Measurements from ENCODE around the gene GNG8.

The GNG8 gene

DNA sequence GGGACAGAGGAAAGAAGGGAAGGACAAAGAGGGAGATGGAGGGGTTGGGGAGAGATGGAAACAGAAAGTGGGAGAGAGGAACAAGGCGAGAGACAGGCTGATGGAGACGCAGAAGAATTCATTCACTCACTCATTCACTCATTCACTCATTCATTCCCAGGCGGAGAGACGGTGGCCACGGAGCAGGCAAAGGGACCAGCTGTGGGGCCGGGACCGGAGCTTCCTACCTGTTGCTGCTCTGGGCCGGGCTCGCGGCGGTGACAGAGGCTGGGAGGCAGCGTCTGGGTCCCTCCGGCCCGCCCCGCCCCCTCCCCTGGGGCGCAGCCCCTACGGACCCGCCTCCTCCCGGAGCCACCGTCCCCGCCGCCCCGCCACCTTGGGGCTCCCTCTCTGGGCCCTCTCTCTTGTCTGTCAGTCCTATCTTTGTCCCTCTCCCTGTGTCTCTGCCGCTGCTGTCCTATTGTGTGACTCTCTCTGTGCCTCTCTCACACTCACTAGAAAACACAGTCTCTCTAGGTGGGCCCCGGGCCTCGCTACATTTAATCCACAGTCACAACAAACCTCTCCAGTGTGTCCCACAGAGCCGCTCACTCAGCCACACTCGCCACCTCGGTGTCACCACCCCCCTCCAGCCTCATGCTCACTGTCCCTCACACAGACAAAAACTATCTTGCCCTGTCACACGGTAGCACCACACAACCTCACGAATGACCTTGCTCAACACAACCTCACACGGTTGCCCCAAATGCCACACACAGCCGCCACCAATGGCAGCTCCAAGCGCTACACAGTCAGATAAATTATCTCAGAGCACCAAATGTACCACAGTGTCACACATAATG, at the start of gene GNG8:
TSS of gene GNG8 (minus strand) at position 283 of the 842 bp plus-strand sequence. CDS start 1,520 bp downstream, outside the sequence.
- DNase-seq (ENCODE audit: low spot score) = no peak

DNA sequence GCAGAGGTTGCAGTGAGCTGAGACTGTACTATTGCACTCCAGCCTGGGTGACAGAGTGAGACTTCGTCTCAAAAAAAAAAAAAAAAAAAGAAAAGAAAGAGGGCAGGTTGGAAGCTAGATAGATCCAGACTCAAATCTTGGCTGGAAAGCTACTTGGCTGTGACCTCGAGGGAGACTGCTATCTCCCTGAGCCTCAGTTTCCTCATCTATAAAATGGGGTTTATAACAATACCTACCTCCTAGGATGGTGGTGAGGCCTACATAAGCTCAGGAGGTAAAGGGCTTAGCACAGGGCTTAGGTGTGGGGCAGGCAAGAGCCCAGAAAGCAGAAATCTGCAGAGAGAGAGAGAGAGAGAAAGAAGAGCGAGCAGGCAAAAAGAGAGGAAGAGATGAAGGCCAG, 49.2 kb upstream of the GNG8 start:
- DNase-seq (ENCODE audit: low spot score) = no peak

DNA sequence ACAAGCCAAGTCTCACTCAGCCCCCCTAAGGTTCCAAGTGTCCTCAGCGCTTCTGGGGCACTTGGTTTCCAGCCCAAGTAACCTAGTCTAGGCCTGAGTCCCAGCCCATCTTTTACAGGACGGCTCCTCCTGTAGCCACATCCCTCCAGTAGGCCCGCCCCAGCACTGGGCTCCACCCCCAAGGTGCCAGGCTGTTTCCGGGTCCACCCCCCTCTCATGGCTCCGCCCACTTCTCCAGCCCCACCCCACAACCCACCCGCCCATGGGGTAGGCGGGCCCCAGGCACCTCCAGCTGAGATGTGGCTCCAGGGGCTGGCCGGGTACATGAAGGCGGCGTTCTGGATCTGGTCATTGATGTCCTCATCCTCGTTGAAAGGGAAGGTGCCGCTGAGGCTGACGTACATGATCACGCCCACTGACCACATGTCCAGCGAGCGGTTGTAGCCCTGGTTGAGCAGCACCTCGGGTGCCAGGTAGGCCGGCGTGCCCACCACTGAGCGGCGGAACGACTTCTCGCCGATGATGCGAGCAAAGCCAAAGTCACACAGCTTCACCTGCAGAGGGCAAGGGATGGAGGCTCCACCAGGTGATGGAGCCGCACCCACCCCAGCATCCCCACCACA, 42.2 kb upstream of the GNG8 start:
- peak; percentile 51 for DNase-seq (ENCODE audit: low spot score)

DNA sequence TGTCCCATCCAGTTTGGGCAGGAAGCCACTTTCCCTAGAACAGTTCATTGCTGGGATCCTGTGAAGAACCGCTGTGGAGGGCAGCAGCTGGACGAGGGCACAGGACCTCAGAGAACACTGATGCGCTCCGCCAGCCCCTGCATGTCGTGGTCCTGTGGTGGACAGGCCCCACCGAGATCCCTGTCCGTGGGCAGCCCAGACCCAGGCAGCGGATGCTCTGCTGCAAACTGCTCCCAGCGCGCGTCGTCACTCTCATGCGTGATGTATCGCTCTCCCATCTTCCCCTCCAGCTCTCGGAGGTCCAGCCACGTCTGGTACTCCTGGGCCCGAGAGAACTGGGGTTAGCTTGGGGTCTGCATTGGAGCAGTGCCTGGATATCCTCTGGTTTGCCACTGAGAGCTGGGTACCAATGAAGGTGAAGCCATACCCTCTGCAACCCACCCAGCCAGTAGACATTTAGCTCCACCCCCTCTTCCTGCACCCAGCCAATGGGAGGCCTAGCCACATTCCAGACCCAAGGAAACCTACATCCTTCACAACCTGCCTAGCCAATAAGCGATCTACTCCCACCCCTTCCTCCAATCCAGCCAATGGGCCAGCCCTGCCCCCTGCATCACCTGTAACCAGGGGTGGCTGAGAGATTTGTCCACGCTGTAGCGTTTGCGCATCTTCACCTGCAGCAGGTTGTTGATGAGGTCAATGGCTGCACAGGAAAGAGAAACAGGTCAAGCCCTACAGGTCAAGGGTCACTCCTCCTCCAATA, 38.6 kb upstream of the GNG8 start:
- no peak for DNase-seq (ENCODE audit: low spot score)

DNA sequence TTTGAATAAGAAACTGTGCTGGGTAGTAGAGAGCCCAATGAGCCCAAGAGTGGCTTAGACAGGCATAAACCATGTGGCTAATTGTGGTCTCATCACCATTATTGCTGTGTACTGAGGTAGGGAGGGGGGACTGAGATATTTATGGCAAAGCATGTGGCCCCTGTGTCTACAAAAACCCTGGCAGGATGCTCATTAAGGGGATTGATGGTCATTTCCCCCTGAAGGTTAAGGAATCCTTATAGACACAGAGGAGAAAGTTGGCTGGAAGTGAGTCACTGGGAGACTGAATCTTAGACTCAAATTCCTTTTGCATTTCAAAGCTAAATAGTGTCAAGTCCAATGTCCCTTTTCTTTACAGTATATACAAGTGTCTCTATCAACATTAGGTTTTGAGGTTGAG, 34.8 kb upstream of the GNG8 start:
- no peak for DNase-seq (ENCODE audit: low spot score)

DNA sequence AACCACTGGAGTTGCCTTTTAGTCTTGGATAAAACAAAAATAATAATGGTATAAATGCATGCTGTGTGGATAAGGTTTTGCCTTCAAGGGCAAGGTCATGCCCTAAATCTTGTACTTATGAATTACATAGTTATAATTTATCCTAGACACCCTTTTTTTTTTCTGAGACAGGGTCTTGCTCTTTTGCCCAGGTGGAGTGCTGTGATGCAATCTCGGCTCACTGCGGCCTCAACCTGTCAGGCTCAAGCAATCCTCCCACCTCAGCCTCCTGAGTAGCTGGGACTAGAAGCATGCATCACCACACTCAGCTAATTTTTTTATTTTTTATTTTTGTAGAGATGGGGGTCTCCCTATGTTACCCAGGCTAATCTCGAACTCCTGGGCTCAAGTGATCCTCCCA, 32.7 kb upstream of the GNG8 start:
- no peak for DNase-seq (ENCODE audit: low spot score)

DNA sequence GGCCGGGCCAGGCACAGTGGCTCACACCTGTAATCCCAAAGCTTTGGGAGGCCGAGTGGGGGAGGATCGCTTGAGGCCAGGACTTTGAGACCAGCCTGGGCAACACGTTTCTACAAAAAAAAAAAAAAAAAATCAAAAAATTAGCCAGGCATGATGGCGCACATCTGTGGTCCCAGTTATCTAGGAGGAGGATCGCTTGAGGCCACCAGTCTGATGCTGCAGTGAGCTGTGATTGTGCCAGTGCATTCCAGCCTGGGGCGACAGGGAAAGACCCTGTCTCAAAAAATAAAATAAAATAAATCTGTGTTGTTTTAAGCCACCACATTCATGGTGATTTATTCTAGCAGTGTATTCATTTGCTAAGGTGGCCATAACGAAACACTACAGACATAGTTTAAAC, 29.1 kb upstream of the GNG8 start:
- no peak for DNase-seq (ENCODE audit: low spot score)

DNA sequence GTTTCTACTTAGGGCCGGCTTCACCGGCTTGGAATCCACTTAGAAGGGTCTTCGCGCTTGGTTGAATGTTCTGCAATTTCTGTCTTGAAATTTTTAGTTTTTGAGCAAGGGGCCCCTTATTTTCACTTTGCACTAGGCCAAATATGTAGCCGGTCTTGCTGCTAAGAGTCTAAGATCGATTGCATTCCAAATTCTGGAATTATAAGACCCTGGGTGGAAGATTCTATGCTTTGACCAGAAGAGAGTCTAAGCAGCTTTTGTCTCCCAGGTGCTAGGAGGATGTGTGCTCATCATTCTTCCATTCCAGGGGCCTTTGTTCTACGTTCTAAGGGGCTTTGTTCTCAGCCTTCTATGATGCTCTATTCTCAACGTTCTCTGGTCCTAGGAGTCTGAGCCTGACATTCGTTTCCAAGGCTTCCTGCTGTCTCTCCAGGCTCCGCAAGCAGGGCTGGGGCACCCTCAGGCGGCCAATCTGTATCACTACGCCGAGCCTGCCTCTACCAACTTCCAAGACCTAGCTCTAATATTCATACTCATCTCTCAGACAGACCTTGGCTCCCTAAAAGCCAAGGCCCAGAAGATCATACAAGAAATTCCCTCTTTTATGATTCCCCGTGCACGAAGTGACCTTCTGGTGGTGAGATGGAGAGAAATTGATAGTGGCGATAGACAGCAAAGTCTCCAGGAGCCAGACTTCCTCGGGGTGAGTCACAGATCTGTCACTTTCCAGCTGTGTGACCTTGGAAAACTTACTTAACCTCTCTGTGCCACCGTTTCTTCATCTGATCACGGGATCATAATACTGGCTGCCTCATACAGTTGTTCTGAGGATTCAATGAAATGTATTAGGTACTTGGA, 26.0 kb upstream of the GNG8 start:
- peak; percentile 69 for DNase-seq (ENCODE audit: low spot score)

DNA sequence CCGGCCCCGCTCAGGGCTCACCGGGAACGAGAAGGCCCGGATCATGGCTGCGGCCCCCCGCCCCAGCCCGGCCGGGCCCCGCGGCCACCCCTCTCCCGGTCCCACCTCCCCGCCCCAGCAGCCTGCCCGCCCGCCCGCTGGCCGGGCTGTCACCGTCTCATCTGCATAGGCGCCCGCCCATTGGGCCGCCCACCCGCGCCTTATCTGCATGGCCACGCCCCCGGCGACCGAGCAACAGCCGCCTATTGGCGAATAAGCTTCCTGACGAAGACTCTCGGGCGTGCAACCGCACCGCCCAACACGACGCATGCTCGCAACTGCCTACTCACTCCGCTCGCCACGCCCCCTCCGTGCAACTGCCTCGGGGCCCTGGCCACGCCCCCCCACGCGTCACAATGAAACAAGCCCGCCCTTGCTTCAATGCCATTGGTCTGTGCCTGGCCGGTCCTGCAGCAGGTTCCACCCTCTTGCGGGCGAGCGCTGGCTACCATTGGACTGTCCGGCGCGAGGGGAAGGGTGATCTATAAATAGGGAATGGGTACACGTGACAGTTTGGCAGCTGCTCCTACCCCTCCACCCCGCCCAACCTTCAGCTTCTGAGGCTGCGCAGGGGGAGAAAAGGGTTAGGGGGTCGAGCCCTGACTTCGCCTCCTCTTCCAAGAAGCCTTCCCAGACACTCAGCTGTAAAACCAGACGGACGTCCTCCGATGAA, 25.2 kb upstream of the GNG8 start, which contains the start of gene DACT3:
TSS of gene DACT3 (minus strand) at position 163 of the 712 bp plus-strand sequence. CDS start at position 45, 118 bp downstream.
- DNase-seq (ENCODE audit: low spot score) = peak; percentile 100

DNA sequence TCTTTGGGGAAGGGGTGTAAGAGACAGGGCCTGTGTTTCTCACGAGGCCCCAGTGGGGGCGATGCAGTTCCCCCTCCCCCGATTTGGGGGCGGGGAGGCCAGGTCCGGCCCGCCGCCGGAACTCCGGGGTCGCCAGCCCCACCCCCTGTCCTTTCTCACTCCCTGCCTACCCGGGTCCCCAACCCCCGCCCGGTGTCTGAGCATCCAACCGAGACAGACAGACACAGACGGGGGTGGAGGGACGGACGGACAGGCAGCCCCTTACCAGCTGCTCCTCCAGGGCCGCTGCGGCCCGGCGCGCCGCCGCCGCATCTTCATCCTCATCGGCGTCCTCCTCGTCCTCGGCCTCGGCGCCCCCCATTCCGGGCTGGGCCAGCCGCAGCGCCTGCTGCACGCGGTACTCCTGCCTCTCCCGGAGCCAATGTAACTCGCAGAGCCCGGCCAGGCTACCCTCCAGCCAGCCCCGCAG, 24.6 kb upstream of the GNG8 start:
- DNase-seq (ENCODE audit: low spot score) = no peak

DNA sequence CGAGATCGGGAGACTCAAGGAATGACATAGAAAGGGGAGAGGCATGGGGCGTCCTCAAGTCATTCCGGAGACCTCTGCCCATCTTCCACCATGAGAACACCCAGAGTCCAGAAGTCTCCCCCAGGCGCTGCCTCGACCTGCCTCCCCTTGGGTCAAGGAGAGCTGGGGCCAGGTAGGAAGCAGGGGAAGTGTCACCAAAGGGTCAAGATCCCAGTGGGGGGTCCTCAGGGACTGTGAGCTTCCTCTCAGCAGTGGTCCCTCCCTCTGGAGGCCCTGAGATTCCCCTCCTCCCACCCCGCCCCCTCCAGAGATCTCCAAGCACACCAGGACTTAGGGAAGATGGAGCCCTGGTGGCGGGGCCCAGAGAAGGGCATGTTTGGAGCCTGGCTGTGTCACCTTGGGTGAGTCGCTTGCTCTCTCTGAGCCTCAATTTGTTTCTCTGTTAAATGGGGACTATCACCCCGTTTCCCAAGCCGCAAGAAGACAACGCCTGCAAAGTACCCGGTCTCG, 24.1 kb upstream of the GNG8 start:
- no peak for DNase-seq (ENCODE audit: low spot score)

DNA sequence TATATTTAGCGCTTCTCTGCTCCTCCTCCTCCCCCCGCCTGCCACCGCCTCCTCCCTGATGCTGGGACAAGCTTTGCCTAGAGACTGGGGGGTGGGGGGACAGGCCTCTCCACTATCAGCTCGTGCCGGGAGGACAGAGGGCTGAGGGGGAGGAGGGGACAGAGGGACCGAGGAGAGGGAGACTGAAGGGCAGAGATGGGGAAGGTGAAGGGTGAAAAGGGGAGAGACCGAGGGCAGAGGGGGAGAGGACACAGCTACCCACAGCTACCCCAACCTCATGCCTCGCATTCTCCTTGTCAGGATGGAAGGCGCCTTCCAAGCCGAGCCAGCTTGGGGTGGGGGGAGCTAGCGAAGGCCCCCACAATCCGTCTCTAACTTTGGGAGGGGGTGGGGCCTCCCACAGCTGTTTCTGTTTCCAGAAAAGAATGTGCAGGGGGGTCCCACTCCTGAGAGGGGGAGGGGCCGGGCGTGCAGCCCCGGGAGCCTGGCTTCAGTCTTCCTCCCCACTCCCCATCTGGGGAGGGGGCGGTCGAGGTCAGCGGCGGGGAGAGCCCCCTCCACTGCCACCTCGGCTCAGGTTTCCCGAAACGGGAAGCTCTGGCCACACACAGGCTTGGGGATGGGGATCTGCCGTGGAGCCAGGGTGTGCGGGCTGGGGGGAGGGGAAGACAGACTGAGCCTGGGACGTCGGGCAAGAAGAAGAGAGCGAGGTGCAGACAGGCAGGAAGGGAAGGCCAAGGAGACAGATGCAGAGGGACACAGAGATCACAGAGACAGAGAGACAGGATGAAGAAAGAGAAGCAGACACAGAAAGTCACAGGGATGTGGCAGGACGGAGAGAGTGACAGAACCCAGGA, 23.4 kb upstream of the GNG8 start:
- no peak for DNase-seq (ENCODE audit: low spot score)

DNA sequence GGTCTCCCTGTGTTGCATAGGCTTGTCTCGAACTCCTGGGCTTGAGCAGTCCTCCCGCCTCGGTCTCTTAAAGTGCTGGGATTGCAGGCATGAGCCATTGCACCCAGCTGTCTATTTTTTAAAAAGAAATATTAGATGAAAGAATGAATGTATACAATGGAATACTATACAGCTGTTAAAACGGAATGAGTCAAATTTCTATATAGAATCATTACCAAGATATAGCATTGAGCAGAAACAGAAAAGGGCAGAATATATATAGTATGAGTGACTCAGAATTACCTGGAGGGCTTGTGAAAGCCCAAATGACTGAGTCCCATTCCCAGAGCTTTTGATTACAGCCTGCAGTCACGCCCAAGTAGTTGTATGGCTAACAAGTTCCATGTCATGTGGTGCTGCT, 20.5 kb upstream of the GNG8 start:
- no peak for DNase-seq (ENCODE audit: low spot score)

DNA sequence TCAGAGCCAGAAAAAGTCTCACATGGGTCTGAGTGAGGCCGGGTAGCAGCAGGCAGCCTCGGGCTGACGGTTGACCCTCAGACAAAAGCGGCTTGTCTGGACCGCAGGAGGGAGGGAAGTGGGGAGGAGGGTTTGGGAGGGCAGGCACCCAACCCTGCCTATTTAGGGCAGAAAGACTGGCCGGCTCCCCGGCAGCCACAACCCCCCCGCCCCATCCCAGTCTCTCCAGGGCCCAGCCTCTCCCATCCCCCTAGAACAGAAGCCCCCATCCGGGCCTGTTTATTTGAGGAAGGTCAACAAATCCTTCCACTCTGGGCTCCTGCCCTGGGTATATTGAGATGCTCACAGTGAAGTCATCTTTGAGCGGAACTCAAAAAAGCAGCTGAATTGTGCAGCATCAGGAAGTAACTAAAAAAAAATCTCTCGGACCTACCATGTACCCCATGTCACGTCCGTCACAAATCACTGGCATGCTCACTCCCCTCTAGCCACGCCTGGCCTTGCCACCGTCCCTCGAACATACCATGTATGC, 18.7 kb upstream of the GNG8 start:
- no peak for DNase-seq (ENCODE audit: low spot score)

DNA sequence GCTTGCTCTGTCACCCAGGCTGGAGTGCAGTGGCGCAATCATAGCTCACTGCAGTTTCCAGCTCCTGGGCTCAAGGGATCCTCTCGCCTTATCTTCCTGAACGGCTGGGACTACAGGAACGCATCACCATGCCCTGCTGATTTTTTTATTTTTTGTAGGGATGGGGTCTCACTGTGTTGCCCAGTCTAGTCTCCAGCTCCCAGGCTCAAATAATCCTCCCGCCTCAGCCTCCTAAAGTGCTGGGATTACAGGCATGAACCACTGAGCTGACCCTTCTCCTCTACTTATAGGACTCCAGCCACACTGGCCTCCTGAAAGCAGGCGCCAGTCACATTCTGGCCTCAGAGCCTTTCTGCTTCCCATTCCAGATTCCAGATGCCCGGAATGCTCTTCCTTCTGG, 14.4 kb upstream of the GNG8 start:
- no peak for DNase-seq (ENCODE audit: low spot score)

DNA sequence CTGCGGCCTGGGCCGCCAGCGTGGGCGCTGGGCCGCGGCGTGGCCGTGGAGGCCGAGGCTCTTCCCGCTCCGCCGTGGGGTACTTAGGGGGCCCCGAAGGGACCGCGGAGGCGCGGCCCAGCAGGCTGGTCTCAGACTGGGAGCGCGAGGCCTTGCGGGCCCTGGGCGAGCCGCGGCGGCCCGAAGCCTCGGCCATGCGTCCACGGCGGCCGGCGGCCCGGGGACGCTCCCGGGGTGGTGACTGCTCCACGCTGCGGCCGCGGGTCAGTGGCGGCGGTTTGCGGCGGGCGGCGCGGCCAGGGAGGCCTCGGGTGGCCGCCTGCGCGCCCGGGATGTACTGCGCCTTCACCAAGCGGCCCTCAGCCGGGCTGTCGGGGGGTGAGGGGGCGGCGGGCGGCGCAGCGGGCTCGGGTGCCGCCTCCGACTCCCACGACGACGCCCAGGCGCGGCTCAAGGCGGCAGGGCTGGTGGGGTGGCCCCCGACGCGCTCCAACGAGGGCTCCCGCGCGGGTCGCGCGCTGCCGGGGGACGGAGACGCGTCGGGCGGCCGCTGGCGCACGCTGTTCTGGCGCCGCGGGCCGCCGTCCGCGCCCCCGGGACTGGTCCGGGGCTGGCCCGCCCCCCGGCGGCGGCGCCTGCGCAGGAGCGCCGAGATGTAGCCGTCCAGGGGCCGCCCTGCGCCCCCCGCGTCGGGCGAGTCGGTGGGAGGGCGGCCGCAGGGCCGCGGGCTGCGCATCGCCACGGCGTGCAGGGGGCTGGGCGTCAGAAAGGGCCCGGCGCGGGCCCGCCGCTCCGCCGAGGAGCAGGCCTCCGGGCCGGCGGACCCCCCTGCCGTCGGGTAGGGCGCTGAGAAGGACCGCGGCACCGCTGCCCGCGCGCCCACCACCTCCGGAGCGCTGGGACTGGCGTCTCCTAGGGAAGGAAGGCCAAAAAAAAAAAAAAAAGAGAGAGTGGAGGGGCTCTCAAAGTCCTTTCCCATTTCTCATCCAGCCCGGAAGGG, 13.3 kb upstream of the GNG8 start:
- no peak for DNase-seq (ENCODE audit: low spot score)

DNA sequence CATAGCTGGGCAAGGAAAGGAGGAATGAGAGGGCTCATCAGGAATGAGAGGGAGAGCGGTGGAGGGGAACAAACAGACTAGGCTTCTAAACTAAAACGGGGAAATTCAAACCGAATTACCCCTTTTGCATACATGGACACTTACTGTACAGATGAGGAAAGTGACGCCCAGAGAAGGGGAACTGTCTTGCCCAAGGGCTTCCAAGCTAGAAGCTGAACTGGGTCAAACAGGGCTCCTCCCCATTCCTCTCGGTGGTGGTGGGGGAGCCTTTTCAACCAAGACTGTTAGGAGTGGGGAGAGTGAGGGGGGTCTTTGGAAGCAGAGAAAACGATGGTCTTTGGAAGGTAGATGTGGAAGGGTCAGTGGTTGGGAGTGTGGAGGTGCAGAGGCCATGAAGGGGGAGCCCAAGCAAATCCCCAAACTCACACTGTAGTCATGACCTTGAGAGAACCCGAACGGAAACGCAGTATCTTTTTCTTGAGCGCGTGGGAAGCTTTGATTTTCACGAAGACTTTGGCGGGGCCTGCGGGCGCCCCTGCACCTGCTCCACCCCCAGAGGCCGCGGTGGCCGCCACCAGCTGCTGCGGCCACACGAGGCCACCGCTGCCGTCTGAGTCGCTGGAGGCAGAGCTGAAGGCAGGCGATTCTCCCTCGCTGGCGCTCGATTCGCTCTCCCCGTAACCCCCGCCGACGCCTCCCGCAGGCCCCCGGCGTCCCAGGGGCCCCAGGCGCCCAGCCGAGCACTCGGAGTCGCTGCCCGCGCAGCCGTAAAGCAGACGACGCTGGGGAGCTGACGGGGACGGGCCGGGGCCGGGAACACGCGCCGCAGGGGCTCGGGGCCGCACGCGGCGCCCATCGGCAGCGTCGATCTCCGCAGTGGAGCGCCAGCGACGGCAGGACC, 12.3 kb upstream of the GNG8 start:
- DNase-seq (ENCODE audit: low spot score) = no peak

All from hematopoietic multipotent progenitor cell treated with erythropoietin and hydrocortisone succinate and interleukin-3 and kit ligand, for 15 days (in vitro differentiated cells).